NCI-H460 (cell line): ENCODE data around the gene GBP6. TPM values are rescaled to one million over a fixed set of nuclear protein-coding genes. Genes with fewer than 3 reads are reported as not detected.

Experiments
- total RNA-seq: library from RNA; depleted of rRNA; stranded (reverse); fragments of >200 nt; shearing (Covaris generic); gene quantifications from 2 replicates; pipeline ENCODE4 v1.2.3, GENCODE V29; 2014; rRNA removed

The GBP6 gene
- total RNA-seq, 1 experiment from 2014 or later: not detected

Other genes starting within 250 kb of the GBP6 start
- 1.1 and 1.3 TPM in 2 replicates for gene GBP2, start 237.9 kb upstream of the GBP6 start, total RNA-seq
- gene GBP7, start 188.1 kb upstream of the GBP6 start, total RNA-seq: not detected in 2 replicates
- gene GBP4, start 165.1 kb upstream of the GBP6 start, total RNA-seq: not detected in 2 replicates
- gene GBP5, start 91.2 kb upstream of the GBP6 start, total RNA-seq: not detected in 2 replicates
- 8.1 and 8.9 TPM in 2 replicates for gene LRRC8B, start 160.8 kb downstream of the GBP6 start, total RNA-seq